NOMO-1 treated with dmso at 0.1 percent for 144 hours (cell line): ENCODE measurements around the gene NPIPB6.
"Not testable (repeated sequence)": the region's sequence is repeated elsewhere in the genome, so short reads cannot be mapped to it uniquely, and the experiment has no call there.

Source experiments
- DNase-seq: peaks from one replicate; lab custom pipeline; 2025; ENCODE audit not compliant: unreplicated experiment; lab: John Stamatoyannopoulos, UW

The NPIPB6 gene

GRCh38 chr16:28363408-28363807 is at the start of gene NPIPB6:
NPIPB6 (minus strand) TSS chr16:28363508; CDS start chr16:28362822, 686 bp downstream.
- DNase-seq: not testable (repeated sequence)

- DNase-seq: not testable (repeated sequence)
These were observed 40.1 kb upstream of the NPIPB6 start, which contains the start of gene EIF3CL for GRCh38 chr16:28403220-28404072. EIF3CL (minus strand) TSS chr16:28403841; CDS start chr16:28403618, 223 bp downstream.

- DNase-seq: not testable (repeated sequence)
These were observed 28.7 kb upstream of the NPIPB6 start for GRCh38 chr16:28392054-28392453.

- DNase-seq: not testable (repeated sequence)
These were observed 19.0 kb upstream of the NPIPB6 start for GRCh38 chr16:28382177-28382867.

- not testable (repeated sequence) for DNase-seq
These were observed 14.5 kb upstream of the NPIPB6 start for GRCh38 chr16:28377822-28378221.

GRCh38 chr16:28377108-28377625 is 13.9 kb upstream of the NPIPB6 start:
- DNase-seq: not testable (repeated sequence)

- DNase-seq: not testable (repeated sequence)
These were observed 11.8 kb upstream of the NPIPB6 start for GRCh38 chr16:28375115-28375514.

GRCh38 chr16:28374281-28374680 is 11.0 kb upstream of the NPIPB6 start:
- DNase-seq: not testable (repeated sequence)

GRCh38 chr16:28367926-28368325 is 4.6 kb upstream of the NPIPB6 start:
- not testable (repeated sequence) for DNase-seq

- not testable (repeated sequence) for DNase-seq
These were observed 1.2 kb upstream of the NPIPB6 start for GRCh38 chr16:28364268-28365173.

- not testable (repeated sequence) for DNase-seq
These were observed 708 bp downstream of the NPIPB6 start for GRCh38 chr16:28362600-28362999.

- not testable (repeated sequence) for DNase-seq
These were observed 25.1 kb downstream of the NPIPB6 start for GRCh38 chr16:28338230-28338629.

GRCh38 chr16:28336940-28337710 is 26.2 kb downstream of the NPIPB6 start:
- not testable (repeated sequence) for DNase-seq

- DNase-seq: not testable (repeated sequence)
These were observed 27.6 kb downstream of the NPIPB6 start for GRCh38 chr16:28335678-28336077.

GRCh38 chr16:28332632-28333031 is 30.7 kb downstream of the NPIPB6 start:
- DNase-seq: not testable (repeated sequence)

GRCh38 chr16:28330981-28331380 is 32.3 kb downstream of the NPIPB6 start:
- not testable (repeated sequence) for DNase-seq

- not testable (repeated sequence) for DNase-seq
These were observed 33.1 kb downstream of the NPIPB6 start for GRCh38 chr16:28330232-28330631.

- peak; percentile 65 for DNase-seq
These were observed 36.3 kb downstream of the NPIPB6 start for GRCh38 chr16:28326881-28327610.

- DNase-seq: no peak
These were observed 38.4 kb downstream of the NPIPB6 start for GRCh38 chr16:28324887-28325279.
